ENCODE measurements around the gene INPP4B. TPM values are rescaled to one million over a fixed set of nuclear protein-coding genes. Genes with fewer than 3 reads are reported as not detected.

INPP4B gene
- total and polyA plus RNA-seq, 7 experiments from 2014 or later, result 52.8 to 77.5 (median 64.2) TPM

GRCh38 chr4:142202404-142203332, 643.4 kb downstream of the INPP4B start:
- H3K27ac Mint-ChIP-seq, result peak overlapping the region in 2 of 9 donors; percentile 27 to 61
- H3K9me3 Mint-ChIP-seq, result peaks cover 0 to 1% (median 0%) of the 10 kb centered on the region in 11 donors
- Histone ChIP-seq H3K4me3 (ENCODE audit: low read length) (no peak overlapping the region), H3K9me3 (ENCODE audit: control insufficient read depth in 2 of 3, low read length in 3 of 3) (no peaks in the 10 kb centered on the region), H3K27me3 (ENCODE audit: control insufficient read depth in 2 of 2, insufficient read depth in 2 of 2, low read length in 2 of 2) (no peaks in the 10 kb centered on the region), H3K4me1 (ENCODE audit: control insufficient read depth in 2 of 2, insufficient read depth in 2 of 2, low read length in 2 of 2) (no peaks in the 10 kb centered on the region), H3K36me3 (ENCODE audit: control insufficient read depth in 2 of 3, insufficient read depth in 3 of 3, low read length in 3 of 3) (peaks cover 0 to 7% (median 5%) of the 10 kb centered on the region in 3 experiments), H3K27ac (ENCODE audit: low read depth, low read length) (no peak overlapping the region)
- no peaks in the 10 kb centered on the region for H3K27me3 Mint-ChIP-seq
- intact Hi-C loops (cut with micrococcal nuclease), result loop anchor here (2.0 to 10.0 kb wide), 3 partner anchors 14 to 642 kb away; partner anchors contain the start of gene INPP4B (in 1 of the 2)
- no peak for DNase-seq
- peaks cover 0 to 48% (median 32%) of the 10 kb centered on the region in 7 donors for H3K4me1 Mint-ChIP-seq
- CTCF ChIA-PET, result no interaction called here
- H3K4me3 Mint-ChIP-seq, result no peak overlapping the region
- peaks cover 5 to 44% (median 27%) of the 10 kb centered on the region in 5 donors for H3K36me3 Mint-ChIP-seq
- ATAC-seq, result no peak
- POLR2A ChIA-PET, result interaction anchor here (0.7 kb wide), 1 partner anchor 27 kb away, joined by 4 read pairs; no protein-coding TSS in a partner anchor

GRCh38 chr4:142201041-142201440, 645.1 kb downstream of the INPP4B start:
- Mint-ChIP-seq H3K36me3 (peaks cover 5 to 38% (median 25%) of the 10 kb centered on the region in 5 donors), H3K4me1 (peaks cover 0 to 44% (median 29%) of the 10 kb centered on the region in 7 donors), H3K27ac (peak overlapping the region in 3 of 9 donors; percentile 45 to 65 (median 55)), H3K9me3 (peaks cover 0 to 1% (median 0%) of the 10 kb centered on the region in 11 donors), H3K27me3 (no peaks in the 10 kb centered on the region), H3K4me3 (no peak overlapping the region)
- no peak overlapping the region for H3K4me3 ChIP-seq (ENCODE audit: low read length)
- no peaks in the 10 kb centered on the region for H3K9me3 ChIP-seq (ENCODE audit: control insufficient read depth in 2 of 3, low read length in 3 of 3)
- H3K27ac ChIP-seq (ENCODE audit: low read depth, low read length), result no peak overlapping the region
- no peak for ATAC-seq
- H3K27me3 ChIP-seq (ENCODE audit: control insufficient read depth in 2 of 2, insufficient read depth in 2 of 2, low read length in 2 of 2), result no peaks in the 10 kb centered on the region
- H3K4me1 ChIP-seq (ENCODE audit: control insufficient read depth in 2 of 2, insufficient read depth in 2 of 2, low read length in 2 of 2), result no peaks in the 10 kb centered on the region
- intact Hi-C loops (cut with micrococcal nuclease), result loop anchor here in 1 of 2 donors (5.0 to 10.0 kb wide), 2 partner anchors 366 to 644 kb away; partner anchors contain the start of gene INPP4B
- no peaks in the 10 kb centered on the region for H3K36me3 ChIP-seq (ENCODE audit: control insufficient read depth in 2 of 3, insufficient read depth in 3 of 3, low read length in 3 of 3)
- DNase-seq, result no peak
- ChIA-PET CTCF (no interaction called here), POLR2A (no interaction called here)

- H3K36me3 ChIP-seq (ENCODE audit: control insufficient read depth in 2 of 3, insufficient read depth in 3 of 3, low read length in 3 of 3), result peaks cover 0 to 17% (median 11%) of the 10 kb centered on the region in 3 experiments
- peaks cover 0 to 1% (median 0%) of the 10 kb centered on the region in 11 donors for H3K9me3 Mint-ChIP-seq
- intact Hi-C loops (cut with micrococcal nuclease), result loop anchor here in 1 of 2 donors (2.0 kb wide), 1 partner anchor 14 kb away; no protein-coding TSS in a partner anchor
- no peak overlapping the region for H3K4me3 ChIP-seq (ENCODE audit: low read length)
- peaks cover 0 to 19% (median 2%) of the 10 kb centered on the region in 7 donors for H3K4me1 Mint-ChIP-seq
- H3K36me3 Mint-ChIP-seq, result peaks cover 10 to 57% (median 38%) of the 10 kb centered on the region in 5 donors
- H3K27me3 Mint-ChIP-seq, result no peaks in the 10 kb centered on the region
- no peaks in the 10 kb centered on the region for H3K27me3 ChIP-seq (ENCODE audit: control insufficient read depth in 2 of 2, insufficient read depth in 2 of 2, low read length in 2 of 2)
- DNase-seq (no peak), ATAC-seq (no peak)
- H3K4me3 Mint-ChIP-seq, result no peak overlapping the region
- H3K27ac ChIP-seq (ENCODE audit: low read depth, low read length), result no peak overlapping the region
- no peaks in the 10 kb centered on the region for H3K9me3 ChIP-seq (ENCODE audit: control insufficient read depth in 2 of 3, low read length in 3 of 3)
- no peaks in the 10 kb centered on the region for H3K4me1 ChIP-seq (ENCODE audit: control insufficient read depth in 2 of 2, insufficient read depth in 2 of 2, low read length in 2 of 2)
- peak overlapping the region in 3 of 9 donors; percentile 4 to 26 (median 18) for H3K27ac Mint-ChIP-seq
- ChIA-PET POLR2A (no interaction called here), CTCF (no interaction called here)
Measured at GRCh38 chr4:142194905-142195304, 651.2 kb downstream of the INPP4B start.

GRCh38 chr4:142191901-142192300, 654.2 kb downstream of the INPP4B start:
- DNase-seq, result no peak
- CTCF ChIA-PET, result no interaction called here

GRCh38 chr4:142181021-142181420, 665.1 kb downstream of the INPP4B start:
- Mint-ChIP-seq H3K27me3 (no peaks in the 10 kb centered on the region), H3K4me3 (no peak overlapping the region)
- CTCF ChIA-PET, result no interaction called here

More at GRCh38 chr4:142191901-142192300, 654.2 kb downstream of the INPP4B start:
- no peak overlapping the region for H3K4me3 ChIP-seq (ENCODE audit: low read length)
- H3K9me3 Mint-ChIP-seq, result no peaks in the 10 kb centered on the region
- H3K36me3 ChIP-seq (ENCODE audit: control insufficient read depth in 2 of 3, insufficient read depth in 3 of 3, low read length in 3 of 3), result peaks cover under 1 to 17% (median 11%) of the 10 kb centered on the region in 3 experiments
- H3K4me1 Mint-ChIP-seq, result peaks cover 0 to 8% (median 0%) of the 10 kb centered on the region in 7 donors
- no peaks in the 10 kb centered on the region for H3K27me3 ChIP-seq (ENCODE audit: control insufficient read depth in 2 of 2, insufficient read depth in 2 of 2, low read length in 2 of 2)
- H3K27ac ChIP-seq (ENCODE audit: low read depth, low read length), result no peak overlapping the region
- ATAC-seq, result no peak
- H3K27me3 Mint-ChIP-seq, result no peaks in the 10 kb centered on the region
- POLR2A ChIA-PET, result no interaction called here
- no peak overlapping the region for H3K4me3 Mint-ChIP-seq
- H3K36me3 Mint-ChIP-seq, result peaks cover 10 to 48% (median 23%) of the 10 kb centered on the region in 5 donors
- H3K27ac Mint-ChIP-seq, result no peak overlapping the region
- intact Hi-C loops (cut with micrococcal nuclease), result no loop called here
- no peaks in the 10 kb centered on the region for H3K4me1 ChIP-seq (ENCODE audit: control insufficient read depth in 2 of 2, insufficient read depth in 2 of 2, low read length in 2 of 2)
- no peaks in the 10 kb centered on the region for H3K9me3 ChIP-seq (ENCODE audit: control insufficient read depth in 2 of 3, low read length in 3 of 3)

GRCh38 chr4:142169216-142169615, 676.9 kb downstream of the INPP4B start:
- H3K36me3 Mint-ChIP-seq, result peaks cover 10 to 78% (median 49%) of the 10 kb centered on the region in 5 donors
- no peaks in the 10 kb centered on the region for H3K9me3 ChIP-seq (ENCODE audit: control insufficient read depth in 2 of 3, low read length in 3 of 3)
- no peaks in the 10 kb centered on the region for H3K9me3 Mint-ChIP-seq
- POLR2A ChIA-PET, result no interaction called here
- DNase-seq (no peak), ATAC-seq (no peak)
- H3K36me3 ChIP-seq (ENCODE audit: control insufficient read depth in 2 of 3, insufficient read depth in 3 of 3, low read length in 3 of 3), result peaks cover 7 to 34% (median 11%) of the 10 kb centered on the region in 3 experiments
- H3K4me3 Mint-ChIP-seq, result no peak overlapping the region
- no peaks in the 10 kb centered on the region for H3K4me1 ChIP-seq (ENCODE audit: control insufficient read depth in 2 of 2, insufficient read depth in 2 of 2, low read length in 2 of 2)
- H3K27ac ChIP-seq (ENCODE audit: low read depth, low read length), result no peak overlapping the region
- CTCF ChIA-PET, result no interaction called here
- no peak overlapping the region for H3K4me3 ChIP-seq (ENCODE audit: low read length)
- intact Hi-C loops (cut with micrococcal nuclease), result no loop called here
- H3K27me3 Mint-ChIP-seq, result no peaks in the 10 kb centered on the region
- peaks cover 2 to 50% (median 31%) of the 10 kb centered on the region in 7 donors for H3K4me1 Mint-ChIP-seq
- H3K27ac Mint-ChIP-seq, result peak overlapping the region in 1 of 9 donors; percentile 54
- H3K27me3 ChIP-seq (ENCODE audit: control insufficient read depth in 2 of 2, insufficient read depth in 2 of 2, low read length in 2 of 2), result no peaks in the 10 kb centered on the region

More at GRCh38 chr4:142181021-142181420, 665.1 kb downstream of the INPP4B start:
- DNase-seq, result no peak
- Mint-ChIP-seq H3K9me3 (peaks cover 0 to 3% (median 0%) of the 10 kb centered on the region in 11 donors), H3K4me1 (peaks cover 4 to 23% (median 6%) of the 10 kb centered on the region in 7 donors), H3K27ac (no peak overlapping the region), H3K36me3 (peaks cover 17 to 62% (median 46%) of the 10 kb centered on the region in 5 donors)
- H3K4me3 ChIP-seq (ENCODE audit: low read length), result no peak overlapping the region
- no peaks in the 10 kb centered on the region for H3K27me3 ChIP-seq (ENCODE audit: control insufficient read depth in 2 of 2, insufficient read depth in 2 of 2, low read length in 2 of 2)
- intact Hi-C loops (cut with micrococcal nuclease), result loop anchor here in 1 of 2 donors (2.0 kb wide), 1 partner anchor 14 kb away; no protein-coding TSS in a partner anchor
- no peak overlapping the region for H3K27ac ChIP-seq (ENCODE audit: low read depth, low read length)
- no peaks in the 10 kb centered on the region for H3K4me1 ChIP-seq (ENCODE audit: control insufficient read depth in 2 of 2, insufficient read depth in 2 of 2, low read length in 2 of 2)
- no peak for ATAC-seq
- peaks cover 0 to 9% (median 4%) of the 10 kb centered on the region in 3 experiments for H3K36me3 ChIP-seq (ENCODE audit: control insufficient read depth in 2 of 3, insufficient read depth in 3 of 3, low read length in 3 of 3)
- H3K9me3 ChIP-seq (ENCODE audit: control insufficient read depth in 2 of 3, low read length in 3 of 3), result no peaks in the 10 kb centered on the region
- POLR2A ChIA-PET, result interaction anchor here (0.7 kb wide), 1 partner anchor 532 kb away, joined by 3 read pairs; no protein-coding TSS in a partner anchor
